HUES6 (cell line): ENCODE data around the gene FGF8.

ENCODE experiments used
- H3K27ac ChIP-seq: 2 replicates; pipeline ENCODE4 v1.7.0; 2013; ENCODE audit warnings: low read depth, mild to moderate bottlenecking, low read length, inconsistent platforms
- H3K27me3 ChIP-seq: 2 replicates; pipeline ENCODE4 v1.6.1; 2013; ENCODE audit warnings: low read length; ENCODE audit not compliant: control insufficient read depth, insufficient read depth
- H3K36me3 ChIP-seq: 2 replicates; pipeline ENCODE4 v1.6.1; 2013; ENCODE audit warnings: low read length; ENCODE audit not compliant: control insufficient read depth, insufficient read depth
- H3K4me1 ChIP-seq: 2 replicates; pipeline ENCODE4 v1.6.1; 2013; ENCODE audit warnings: low read length; ENCODE audit not compliant: control insufficient read depth, insufficient read depth
- H3K4me3 ChIP-seq: 2 replicates; pipeline ENCODE4 v1.5.1; 2013; ENCODE audit warnings: low read depth, low read length
- H3K9ac ChIP-seq: one replicate; pipeline ENCODE4 v1.6.1; 2013; ENCODE audit warnings: mild to moderate bottlenecking, low read length
- H3K9me3 ChIP-seq: 2 replicates; pipeline ENCODE4 v1.6.1; 2013; ENCODE audit warnings: low read depth, low read length; ENCODE audit not compliant: control insufficient read depth, insufficient read depth

Gene FGF8

GRCh38 chr10:101781984-101782810, 6.3 kb upstream of the FGF8 start:
- Histone ChIP-seq H3K9me3 (no peaks in the 10 kb centered on the region), H3K9ac (peak overlapping the region; percentile 96), H3K27ac (peak overlapping the region; percentile 91; the same call in 1 of the 2 replicates), H3K4me1 (peaks cover 47% of the 10 kb centered on the region), H3K27me3 (peaks cover 22% of the 10 kb centered on the region), H3K36me3 (peaks cover 35% of the 10 kb centered on the region), H3K4me3 (peak overlapping the region; percentile 99)

- Histone ChIP-seq H3K27me3 (peaks cover 28% of the 10 kb centered on the region), H3K4me3 (peak overlapping the region; percentile 99; the same call in 1 of the 2 replicates), H3K9me3 (no peaks in the 10 kb centered on the region), H3K9ac (peak overlapping the region; percentile 31), H3K27ac (no peak overlapping the region), H3K4me1 (peaks cover 52% of the 10 kb centered on the region), H3K36me3 (peaks cover 30% of the 10 kb centered on the region)
Measured at GRCh38 chr10:101781655-101781983, 5.7 kb upstream of the FGF8 start.

GRCh38 chr10:101780818-101781654, 5.1 kb upstream of the FGF8 start:
- Histone ChIP-seq H3K9me3 (no peaks in the 10 kb centered on the region), H3K4me3 (peak overlapping the region; percentile 99; the same call in 1 of the 2 replicates), H3K9ac (peak overlapping the region; percentile 46), H3K36me3 (peaks cover 24% of the 10 kb centered on the region), H3K27me3 (peaks cover 32% of the 10 kb centered on the region), H3K4me1 (peaks cover 53% of the 10 kb centered on the region), H3K27ac (peak overlapping the region; percentile 88; the same call in 1 of the 2 replicates)

- Histone ChIP-seq H3K27ac (peak overlapping the region; percentile 88; the same call in 1 of the 2 replicates), H3K4me3 (peak overlapping the region; percentile 58), H3K36me3 (peaks cover 16% of the 10 kb centered on the region), H3K4me1 (peaks cover 53% of the 10 kb centered on the region), H3K9me3 (no peaks in the 10 kb centered on the region), H3K27me3 (peaks cover 35% of the 10 kb centered on the region), H3K9ac (peak overlapping the region; percentile 46)
Measured at GRCh38 chr10:101780187-101780817, 4.4 kb upstream of the FGF8 start.

GRCh38 chr10:101779544-101780186, 3.8 kb upstream of the FGF8 start:
- peak overlapping the region; percentile 88 for H3K27ac ChIP-seq
- peaks cover 56% of the 10 kb centered on the region for H3K4me1 ChIP-seq
- peak overlapping the region; percentile 58 for H3K4me3 ChIP-seq
- peaks cover 10% of the 10 kb centered on the region for H3K36me3 ChIP-seq
- no peaks in the 10 kb centered on the region for H3K9me3 ChIP-seq
- peak overlapping the region; percentile 80 for H3K9ac ChIP-seq
- peaks cover 41% of the 10 kb centered on the region for H3K27me3 ChIP-seq

- Histone ChIP-seq H3K9ac (peak overlapping the region; percentile 80), H3K36me3 (0 out of 2 replicates have a peak, but pooled peaks cover 4% of the 10 kb centered on the region), H3K27ac (peak overlapping the region; percentile 88), H3K4me3 (peak overlapping the region; percentile 58), H3K27me3 (peaks cover 48% of the 10 kb centered on the region), H3K4me1 (peaks cover 61% of the 10 kb centered on the region), H3K9me3 (no peaks in the 10 kb centered on the region)
Measured at GRCh38 chr10:101778781-101779543, 3.0 kb upstream of the FGF8 start.

- H3K9me3 ChIP-seq: no peaks in the 10 kb centered on the region
- H3K4me3 ChIP-seq: peak overlapping the region; percentile 58
- H3K9ac ChIP-seq: peak overlapping the region; percentile 80
- peak overlapping the region; percentile 88; the same call in 1 of the 2 replicates for H3K27ac ChIP-seq
- H3K27me3 ChIP-seq: peaks cover 55% of the 10 kb centered on the region
- H3K36me3 ChIP-seq: 0 out of 2 replicates have a peak, but pooled peaks cover 4% of the 10 kb centered on the region
- H3K4me1 ChIP-seq: peaks cover 65% of the 10 kb centered on the region
Measured at GRCh38 chr10:101778151-101778780, 2.4 kb upstream of the FGF8 start.

- Histone ChIP-seq H3K9ac (no peak overlapping the region), H3K4me3 (peak overlapping the region; percentile 58; the same call in 1 of the 2 replicates), H3K27me3 (peaks cover 61% of the 10 kb centered on the region), H3K9me3 (no peaks in the 10 kb centered on the region), H3K36me3 (0 out of 2 replicates have a peak, but pooled peaks cover 4% of the 10 kb centered on the region), H3K27ac (no peak overlapping the region), H3K4me1 (peaks cover 70% of the 10 kb centered on the region)
Measured at GRCh38 chr10:101777619-101778145, 1.8 kb upstream of the FGF8 start.

- Histone ChIP-seq H3K4me1 (peaks cover 62% of the 10 kb centered on the region), H3K27me3 (peaks cover 75% of the 10 kb centered on the region), H3K4me3 (peak overlapping the region; percentile 50), H3K9me3 (no peaks in the 10 kb centered on the region), H3K9ac (peak overlapping the region; percentile 42), H3K27ac (no peak overlapping the region), H3K36me3 (peaks cover 2% of the 10 kb centered on the region; the same call in 1 of the 2 replicates)
Measured at GRCh38 chr10:101776161-101776817, 375 bp upstream of the FGF8 start.
